HEK293T (cell line): Measurements from ENCODE around the gene TMEM202.

Experiments used
- ARNT ChIP-seq: fragments of 450-650 bp; IDR thresholded peaks from 2 replicates; pipeline ENCODE4 v1.6.1; 2017; ENCODE audit warnings: mild to moderate bottlenecking
- BHLHE40 ChIP-seq: fragments of 450-650 bp; IDR thresholded peaks from 2 replicates; pipeline ENCODE4 v1.6.1; 2016; ENCODE audit warnings: mild to moderate bottlenecking, moderate library complexity, borderline replicate concordance
- FOXA1 ChIP-seq: fragments of 450-650 bp; IDR thresholded peaks from 2 replicates; pipeline ENCODE4 v1.6.1; 2016; ENCODE audit warnings: mild to moderate bottlenecking
- FOXK2 ChIP-seq: fragments of 450-650 bp; IDR thresholded peaks from 2 replicates; pipeline ENCODE4 v1.6.1; 2016; ENCODE audit warnings: mild to moderate bottlenecking
- FOXM1 ChIP-seq: fragments of 450-650 bp; IDR thresholded peaks from 2 replicates; pipeline ENCODE4 v1.6.1; 2017; ENCODE audit warnings: mild to moderate bottlenecking, borderline replicate concordance
- SP1 ChIP-seq: fragments of 450-650 bp; IDR thresholded peaks from 2 replicates; pipeline ENCODE4 v1.6.1; 2017
- SUZ12 ChIP-seq: fragments of 450-650 bp; IDR thresholded peaks from 2 replicates; pipeline ENCODE4 v1.6.1; 2016; ENCODE audit warnings: mild to moderate bottlenecking

- TF ChIP-seq SUZ12 (no peak), BHLHE40 (no peak), FOXM1 (no peak), ARNT (no peak), SP1 (no peak), FOXA1 (no peak), FOXK2 (no peak)
These were observed 36.9 kb upstream of the TMEM202 start for GRCh38 chr15:72361176-72361575.
